Measurements from ENCODE around the gene ASS1. TPM values are rescaled to one million over a fixed set of nuclear protein-coding genes. Genes with fewer than 3 reads are reported as not detected.

Gene ASS1
- total and polyA plus RNA-seq, 5 donors from 2014 or later, result not detected

- H3K4me3 ChIP-seq (ENCODE audit: low read depth, low read length), result no peak overlapping the region
- peaks cover 0 to 4% (median 0%) of the 10 kb centered on the region in 7 donors for H3K9me3 Mint-ChIP-seq
- no peaks in the 10 kb centered on the region for H3K36me3 Mint-ChIP-seq
- peaks cover 4% of the 10 kb centered on the region for H3K27me3 Mint-ChIP-seq
- no peak overlapping the region for H3K27ac Mint-ChIP-seq
- no peaks in the 10 kb centered on the region for H3K4me1 ChIP-seq (ENCODE audit: control insufficient read depth, insufficient read depth, low read length, poor library complexity, severe bottlenecking)
- H3K4me1 Mint-ChIP-seq, result no peaks in the 10 kb centered on the region
- H3K27ac ChIP-seq (ENCODE audit: insufficient read depth, low read length, poor library complexity, severe bottlenecking), result no peak overlapping the region
- H3K9me3 ChIP-seq (ENCODE audit: control insufficient read depth in 2 of 2, low read length in 2 of 2), result peaks cover 0 to 7% of the 10 kb centered on the region in 2 experiments
- no peak overlapping the region for H3K4me3 Mint-ChIP-seq
- no peaks in the 10 kb centered on the region for H3K27me3 ChIP-seq (ENCODE audit: control insufficient read depth, insufficient read depth, low read length)
- DNase-seq (no peak), ATAC-seq (ENCODE audit: low read depth in 2 of 2) (no peak)
- no peaks in the 10 kb centered on the region for H3K36me3 ChIP-seq (ENCODE audit: control insufficient read depth, insufficient read depth, low read length)
Measured at GRCh38 chr9:130426883-130427282, 17.9 kb upstream of the ASS1 start.

GRCh38 chr9:130427326-130427725, 17.4 kb upstream of the ASS1 start:
- Histone ChIP-seq H3K27me3 (ENCODE audit: control insufficient read depth, insufficient read depth, low read length) (no peaks in the 10 kb centered on the region), H3K27ac (ENCODE audit: insufficient read depth, low read length, poor library complexity, severe bottlenecking) (no peak overlapping the region), H3K9me3 (ENCODE audit: control insufficient read depth in 2 of 2, low read length in 2 of 2) (peaks cover 0 to 7% of the 10 kb centered on the region in 2 experiments), H3K36me3 (ENCODE audit: control insufficient read depth, insufficient read depth, low read length) (no peaks in the 10 kb centered on the region), H3K4me3 (ENCODE audit: low read depth, low read length) (no peak overlapping the region), H3K4me1 (ENCODE audit: control insufficient read depth, insufficient read depth, low read length, poor library complexity, severe bottlenecking) (no peaks in the 10 kb centered on the region)
- DNase-seq, result no peak
- no peak overlapping the region for H3K4me3 Mint-ChIP-seq
- peaks cover 0 to 4% (median 0%) of the 10 kb centered on the region in 7 donors for H3K9me3 Mint-ChIP-seq
- H3K27ac Mint-ChIP-seq, result no peak overlapping the region
- peaks cover 0 to 1% (median 0%) of the 10 kb centered on the region in 4 donors for H3K4me1 Mint-ChIP-seq
- peaks cover 6% of the 10 kb centered on the region for H3K27me3 Mint-ChIP-seq
- H3K36me3 Mint-ChIP-seq, result no peaks in the 10 kb centered on the region
- ATAC-seq (ENCODE audit: low read depth in 2 of 2), result no peak

GRCh38 chr9:130428086-130428665, 16.6 kb upstream of the ASS1 start:
- peaks cover 5% of the 10 kb centered on the region for H3K4me1 ChIP-seq (ENCODE audit: control insufficient read depth, insufficient read depth, low read length, poor library complexity, severe bottlenecking)
- no peak overlapping the region for H3K4me3 ChIP-seq (ENCODE audit: low read depth, low read length)
- no peak overlapping the region for H3K27ac Mint-ChIP-seq
- H3K36me3 Mint-ChIP-seq, result no peaks in the 10 kb centered on the region
- peaks cover 9% of the 10 kb centered on the region for H3K27me3 Mint-ChIP-seq
- no peak for DNase-seq
- H3K36me3 ChIP-seq (ENCODE audit: control insufficient read depth, insufficient read depth, low read length), result no peaks in the 10 kb centered on the region
- H3K9me3 Mint-ChIP-seq, result peaks cover 0 to 3% (median 0%) of the 10 kb centered on the region in 7 donors
- H3K27ac ChIP-seq (ENCODE audit: insufficient read depth, low read length, poor library complexity, severe bottlenecking), result no peak overlapping the region
- peaks cover 0 to 7% of the 10 kb centered on the region in 2 experiments for H3K9me3 ChIP-seq (ENCODE audit: control insufficient read depth in 2 of 2, low read length in 2 of 2)
- no peak overlapping the region for H3K4me3 Mint-ChIP-seq
- peaks cover 0 to 8% (median 0%) of the 10 kb centered on the region in 4 donors for H3K4me1 Mint-ChIP-seq
- H3K27me3 ChIP-seq (ENCODE audit: control insufficient read depth, insufficient read depth, low read length), result no peaks in the 10 kb centered on the region
- ATAC-seq (ENCODE audit: low read depth in 2 of 2), result no peak

GRCh38 chr9:130429381-130429780, 15.4 kb upstream of the ASS1 start:
- Histone ChIP-seq H3K27me3 (ENCODE audit: control insufficient read depth, insufficient read depth, low read length) (no peaks in the 10 kb centered on the region), H3K36me3 (ENCODE audit: control insufficient read depth, insufficient read depth, low read length) (no peaks in the 10 kb centered on the region), H3K4me3 (ENCODE audit: low read depth, low read length) (no peak overlapping the region), H3K9me3 (ENCODE audit: control insufficient read depth in 2 of 2, low read length in 2 of 2) (peaks cover 0 to 7% of the 10 kb centered on the region in 2 experiments), H3K27ac (ENCODE audit: insufficient read depth, low read length, poor library complexity, severe bottlenecking) (no peak overlapping the region), H3K4me1 (ENCODE audit: control insufficient read depth, insufficient read depth, low read length, poor library complexity, severe bottlenecking) (peaks cover 10% of the 10 kb centered on the region)
- Mint-ChIP-seq H3K27me3 (peaks cover 13% of the 10 kb centered on the region), H3K4me3 (no peak overlapping the region), H3K4me1 (peaks cover 0 to 12% (median 0%) of the 10 kb centered on the region in 4 donors), H3K27ac (no peak overlapping the region), H3K36me3 (no peaks in the 10 kb centered on the region), H3K9me3 (peaks cover 0 to 3% (median 0%) of the 10 kb centered on the region in 7 donors)
- DNase-seq (no peak), ATAC-seq (ENCODE audit: low read depth in 2 of 2) (no peak)

GRCh38 chr9:130429831-130430230, 14.9 kb upstream of the ASS1 start:
- H3K27ac Mint-ChIP-seq, result no peak overlapping the region
- H3K4me3 Mint-ChIP-seq, result no peak overlapping the region
- H3K4me1 Mint-ChIP-seq, result peaks cover 0 to 12% (median 0%) of the 10 kb centered on the region in 4 donors
- Histone ChIP-seq H3K9me3 (ENCODE audit: control insufficient read depth in 2 of 2, low read length in 2 of 2) (peaks cover 0 to 7% of the 10 kb centered on the region in 2 experiments), H3K27ac (ENCODE audit: insufficient read depth, low read length, poor library complexity, severe bottlenecking) (no peak overlapping the region), H3K36me3 (ENCODE audit: control insufficient read depth, insufficient read depth, low read length) (no peaks in the 10 kb centered on the region), H3K4me3 (ENCODE audit: low read depth, low read length) (no peak overlapping the region), H3K4me1 (ENCODE audit: control insufficient read depth, insufficient read depth, low read length, poor library complexity, severe bottlenecking) (peaks cover 10% of the 10 kb centered on the region), H3K27me3 (ENCODE audit: control insufficient read depth, insufficient read depth, low read length) (no peaks in the 10 kb centered on the region)
- no peak for DNase-seq
- no peaks in the 10 kb centered on the region for H3K36me3 Mint-ChIP-seq
- ATAC-seq (ENCODE audit: low read depth in 2 of 2), result no peak
- peaks cover 17% of the 10 kb centered on the region for H3K27me3 Mint-ChIP-seq
- H3K9me3 Mint-ChIP-seq, result peaks cover 0 to 3% (median 0%) of the 10 kb centered on the region in 7 donors

- no peak overlapping the region for H3K4me3 Mint-ChIP-seq
- peaks cover 0 to 3% (median 0%) of the 10 kb centered on the region in 7 donors for H3K9me3 Mint-ChIP-seq
- Histone ChIP-seq H3K4me3 (ENCODE audit: low read depth, low read length) (no peak overlapping the region), H3K27ac (ENCODE audit: insufficient read depth, low read length, poor library complexity, severe bottlenecking) (no peak overlapping the region), H3K27me3 (ENCODE audit: control insufficient read depth, insufficient read depth, low read length) (no peaks in the 10 kb centered on the region), H3K36me3 (ENCODE audit: control insufficient read depth, insufficient read depth, low read length) (no peaks in the 10 kb centered on the region), H3K4me1 (ENCODE audit: control insufficient read depth, insufficient read depth, low read length, poor library complexity, severe bottlenecking) (peaks cover 10% of the 10 kb centered on the region), H3K9me3 (ENCODE audit: control insufficient read depth in 2 of 2, low read length in 2 of 2) (peaks cover 0 to 7% of the 10 kb centered on the region in 2 experiments)
- DNase-seq (no peak), ATAC-seq (ENCODE audit: low read depth in 2 of 2) (no peak)
- no peak overlapping the region for H3K27ac Mint-ChIP-seq
- H3K27me3 Mint-ChIP-seq, result peaks cover 19% of the 10 kb centered on the region
- H3K36me3 Mint-ChIP-seq, result no peaks in the 10 kb centered on the region
- H3K4me1 Mint-ChIP-seq, result peaks cover 0 to 12% (median 0%) of the 10 kb centered on the region in 4 donors
Measured at GRCh38 chr9:130430232-130430631, 14.5 kb upstream of the ASS1 start.

GRCh38 chr9:130430734-130431535, 13.8 kb upstream of the ASS1 start:
- DNase-seq (no peak), ATAC-seq (ENCODE audit: low read depth in 2 of 2) (no peak)
- Mint-ChIP-seq H3K27ac (no peak overlapping the region), H3K27me3 (peaks cover 25% of the 10 kb centered on the region), H3K9me3 (peaks cover 0 to 3% (median 0%) of the 10 kb centered on the region in 7 donors), H3K36me3 (no peaks in the 10 kb centered on the region), H3K4me1 (peaks cover 0 to 12% (median 0%) of the 10 kb centered on the region in 4 donors), H3K4me3 (no peak overlapping the region)
- H3K4me3 ChIP-seq (ENCODE audit: low read depth, low read length), result no peak overlapping the region
- H3K27ac ChIP-seq (ENCODE audit: insufficient read depth, low read length, poor library complexity, severe bottlenecking), result no peak overlapping the region
- no peaks in the 10 kb centered on the region for H3K27me3 ChIP-seq (ENCODE audit: control insufficient read depth, insufficient read depth, low read length)
- peaks cover 0 to 7% of the 10 kb centered on the region in 2 experiments for H3K9me3 ChIP-seq (ENCODE audit: control insufficient read depth in 2 of 2, low read length in 2 of 2)
- H3K36me3 ChIP-seq (ENCODE audit: control insufficient read depth, insufficient read depth, low read length), result no peaks in the 10 kb centered on the region
- peaks cover 10% of the 10 kb centered on the region for H3K4me1 ChIP-seq (ENCODE audit: control insufficient read depth, insufficient read depth, low read length, poor library complexity, severe bottlenecking)
